Skeletal muscle satellite cell (primary cell): Measurements from ENCODE around the gene PIK3CD.
"Not testable (repeated sequence)": the region's sequence is repeated elsewhere in the genome, so short reads cannot be mapped to it uniquely, and the experiment has no call there.

ENCODE experiments used
- H3K27me3 ChIP-seq: 2 replicates; pipeline ENCODE4 v1.7.0; 2013; ENCODE audit warnings: low read length; ENCODE audit not compliant: control insufficient read depth, insufficient read depth
- H3K36me3 ChIP-seq: 2 replicates; pipeline ENCODE4 v1.7.0; 2013; ENCODE audit warnings: mild to moderate bottlenecking, control low read depth, low read length; ENCODE audit not compliant: insufficient read depth
- H3K4me1 ChIP-seq: 2 replicates; pipeline ENCODE4 v1.7.0; 2013; ENCODE audit warnings: low read length; ENCODE audit not compliant: control insufficient read depth, insufficient read depth
- H3K4me2 ChIP-seq: 2 replicates; pipeline ENCODE4 v1.7.0; 2013; ENCODE audit warnings: mild to moderate bottlenecking, low read length
- H3K4me3 ChIP-seq: 2 replicates; pipeline ENCODE4 v1.7.0; 2013; ENCODE audit warnings: low read length
- H3K9ac ChIP-seq: 2 replicates; pipeline ENCODE4 v1.7.0; 2013; ENCODE audit warnings: mild to moderate bottlenecking, low read depth, low read length, moderate library complexity
- H3K9me3 ChIP-seq: replicated peaks from 2 replicates; pipeline ENCODE4 v1.7.0; 2013; ENCODE audit warnings: mild to moderate bottlenecking, control low read depth, low read length

The PIK3CD gene

GRCh38 chr1:9735800-9736199 is 84.3 kb downstream of the PIK3CD start:
- H3K9ac ChIP-seq = no peak overlapping the region
- H3K9me3 ChIP-seq = no peaks in the 10 kb centered on the region
- no peak overlapping the region for H3K4me2 ChIP-seq
- H3K27me3 ChIP-seq = no peaks in the 10 kb centered on the region
- no peaks in the 10 kb centered on the region for H3K4me1 ChIP-seq
- H3K4me3 ChIP-seq = no peak overlapping the region
- peaks cover 64% of the 10 kb centered on the region for H3K36me3 ChIP-seq

GRCh38 chr1:9736241-9736640 is 84.7 kb downstream of the PIK3CD start:
- peaks cover 64% of the 10 kb centered on the region for H3K36me3 ChIP-seq

GRCh38 chr1:9737057-9737456 is 85.5 kb downstream of the PIK3CD start:
- Histone ChIP-seq H3K36me3 (peaks cover 60% of the 10 kb centered on the region), H3K27me3 (no peaks in the 10 kb centered on the region), H3K9me3 (no peaks in the 10 kb centered on the region), H3K4me1 (no peaks in the 10 kb centered on the region), H3K9ac (no peak overlapping the region), H3K4me3 (no peak overlapping the region), H3K4me2 (no peak overlapping the region)

More at GRCh38 chr1:9736241-9736640, 84.7 kb downstream of the PIK3CD start:
- Histone ChIP-seq H3K9ac (no peak overlapping the region), H3K9me3 (no peaks in the 10 kb centered on the region), H3K4me2 (no peak overlapping the region), H3K4me1 (no peaks in the 10 kb centered on the region), H3K27me3 (no peaks in the 10 kb centered on the region), H3K4me3 (no peak overlapping the region)

GRCh38 chr1:9737671-9738070 is 86.1 kb downstream of the PIK3CD start:
- no peak overlapping the region for H3K4me3 ChIP-seq
- H3K9me3 ChIP-seq = no peaks in the 10 kb centered on the region
- no peak overlapping the region for H3K4me2 ChIP-seq
- peaks cover 55% of the 10 kb centered on the region for H3K36me3 ChIP-seq
- H3K27me3 ChIP-seq = no peaks in the 10 kb centered on the region
- H3K9ac ChIP-seq = no peak overlapping the region
- no peaks in the 10 kb centered on the region for H3K4me1 ChIP-seq

- no peak overlapping the region for H3K4me3 ChIP-seq
- no peaks in the 10 kb centered on the region for H3K9me3 ChIP-seq
- no peaks in the 10 kb centered on the region for H3K27me3 ChIP-seq
- H3K4me2 ChIP-seq = no peak overlapping the region
- H3K4me1 ChIP-seq = no peaks in the 10 kb centered on the region
- H3K9ac ChIP-seq = no peak overlapping the region
- peaks cover 36% of the 10 kb centered on the region for H3K36me3 ChIP-seq
Observed at GRCh38 chr1:9744106-9744799, 92.7 kb downstream of the PIK3CD start.

- H3K4me2 ChIP-seq = no peak overlapping the region
- no peak overlapping the region for H3K4me3 ChIP-seq
- H3K9me3 ChIP-seq = no peaks in the 10 kb centered on the region
- H3K9ac ChIP-seq = no peak overlapping the region
- no peaks in the 10 kb centered on the region for H3K27me3 ChIP-seq
- no peaks in the 10 kb centered on the region for H3K4me1 ChIP-seq
- peaks cover 33% of the 10 kb centered on the region for H3K36me3 ChIP-seq
Observed at GRCh38 chr1:9746211-9746610, 94.7 kb downstream of the PIK3CD start.

- Histone ChIP-seq H3K4me3 (no peak overlapping the region), H3K9me3 (no peaks in the 10 kb centered on the region), H3K27me3 (no peaks in the 10 kb centered on the region), H3K4me2 (no peak overlapping the region), H3K4me1 (no peaks in the 10 kb centered on the region), H3K36me3 (peaks cover 32% of the 10 kb centered on the region), H3K9ac (no peak overlapping the region)
Observed at GRCh38 chr1:9746651-9747050, 95.1 kb downstream of the PIK3CD start.

- H3K9ac ChIP-seq, H3K4me1 ChIP-seq, H3K9me3 ChIP-seq, H3K27me3 ChIP-seq, H3K4me2 ChIP-seq, H3K4me3 ChIP-seq: not testable (repeated sequence)
- H3K36me3 ChIP-seq = peaks cover 25% of the 10 kb centered on the region
Observed at GRCh38 chr1:9748391-9748790, 96.9 kb downstream of the PIK3CD start.

- Histone ChIP-seq H3K9me3 (no peaks in the 10 kb centered on the region), H3K4me3 (no peak overlapping the region), H3K27me3 (no peaks in the 10 kb centered on the region), H3K9ac (no peak overlapping the region), H3K36me3 (peaks cover 15% of the 10 kb centered on the region), H3K4me2 (no peak overlapping the region), H3K4me1 (no peaks in the 10 kb centered on the region)
Observed at GRCh38 chr1:9749361-9749760, 97.8 kb downstream of the PIK3CD start.

GRCh38 chr1:9751971-9752370 is 100.4 kb downstream of the PIK3CD start:
- Histone ChIP-seq H3K36me3 (peaks cover 15% of the 10 kb centered on the region), H3K9me3 (no peaks in the 10 kb centered on the region), H3K4me3 (no peak overlapping the region), H3K4me1 (no peaks in the 10 kb centered on the region), H3K9ac (no peak overlapping the region), H3K27me3 (no peaks in the 10 kb centered on the region), H3K4me2 (no peak overlapping the region)

GRCh38 chr1:9753121-9753531 is 101.6 kb downstream of the PIK3CD start:
- Histone ChIP-seq H3K4me2 (no peak overlapping the region), H3K9me3 (no peaks in the 10 kb centered on the region), H3K9ac (no peak overlapping the region), H3K4me1 (no peaks in the 10 kb centered on the region), H3K4me3 (no peak overlapping the region), H3K27me3 (no peaks in the 10 kb centered on the region), H3K36me3 (peaks cover 15% of the 10 kb centered on the region)

GRCh38 chr1:9755441-9755995 is 104.0 kb downstream of the PIK3CD start:
- Histone ChIP-seq H3K9me3 (no peaks in the 10 kb centered on the region), H3K9ac (no peak overlapping the region), H3K4me1 (no peaks in the 10 kb centered on the region), H3K27me3 (no peaks in the 10 kb centered on the region), H3K4me3 (no peak overlapping the region), H3K36me3 (no peaks in the 10 kb centered on the region), H3K4me2 (no peak overlapping the region)
